ENCODE measurements around the gene WASF3. TPM values are rescaled to one million over a fixed set of nuclear protein-coding genes. Genes with fewer than 3 reads are reported as not detected.
"Not testable (repeated sequence)": the region's sequence is repeated elsewhere in the genome, so short reads cannot be mapped to it uniquely, and the experiment has no call there.

WASF3 gene
- polyA plus RNA-seq, 4 donors: 44.2 to 56.7 (median 51.1) TPM

- DNase-seq (ENCODE audit: low read depth in 4 of 4, low spot score in 3 of 4): no peak
These were observed 64.4 kb downstream of the WASF3 start for GRCh38 chr13:26621731-26622401.

GRCh38 chr13:26623125-26623524, 65.6 kb downstream of the WASF3 start:
- no peak for DNase-seq (ENCODE audit: low read depth in 4 of 4, low spot score in 3 of 4)

DNA sequence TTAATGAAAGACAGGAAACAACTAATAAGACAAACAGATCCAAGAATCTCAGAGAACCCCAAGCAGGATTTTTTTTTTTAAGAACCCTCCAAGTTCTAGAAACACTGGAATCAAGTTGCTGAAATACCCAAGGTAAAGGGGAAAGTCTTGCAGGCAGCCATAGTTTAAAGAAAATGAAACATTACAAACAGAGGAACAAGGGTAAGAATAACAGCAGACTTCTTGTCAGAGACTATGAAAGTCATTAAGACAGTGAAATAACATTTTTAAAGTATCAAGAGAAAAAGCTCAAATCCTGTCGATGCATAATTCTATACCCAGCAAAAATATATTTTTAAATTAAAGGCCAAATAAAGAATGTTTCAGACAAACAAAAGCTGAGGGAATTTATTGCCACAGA, 67.1 kb downstream of the WASF3 start:
- DNase-seq (ENCODE audit: low read depth in 4 of 4, low spot score in 3 of 4): no peak

GRCh38 chr13:26626271-26626670, 68.8 kb downstream of the WASF3 start:
- no peak for DNase-seq (ENCODE audit: low read depth in 4 of 4, low spot score in 3 of 4)

DNA sequence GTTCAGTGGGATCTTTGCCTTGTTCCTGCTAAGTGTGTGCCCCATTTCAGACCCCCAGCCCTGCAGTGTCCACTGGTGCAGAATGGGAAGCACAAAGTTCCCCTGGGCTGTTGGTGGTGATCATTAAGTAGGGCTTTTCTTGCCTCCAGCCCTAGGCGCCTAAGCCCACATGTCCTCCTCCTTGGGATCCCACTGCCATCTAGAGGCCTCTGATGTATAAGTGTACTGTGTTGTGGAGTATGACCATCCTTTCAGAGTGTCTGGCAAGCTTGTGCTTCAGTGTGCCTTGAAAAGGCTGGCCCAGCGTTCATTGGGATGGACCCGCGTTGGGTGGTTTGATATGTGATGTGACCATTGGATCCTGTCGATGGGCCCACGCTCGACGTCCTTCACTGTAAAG, 71.2 kb downstream of the WASF3 start:
- no peak for DNase-seq (ENCODE audit: low read depth in 4 of 4, low spot score in 3 of 4)

- no peak for DNase-seq (ENCODE audit: low read depth in 4 of 4, low spot score in 3 of 4)
These were observed 71.9 kb downstream of the WASF3 start for GRCh38 chr13:26629260-26629825.

DNA sequence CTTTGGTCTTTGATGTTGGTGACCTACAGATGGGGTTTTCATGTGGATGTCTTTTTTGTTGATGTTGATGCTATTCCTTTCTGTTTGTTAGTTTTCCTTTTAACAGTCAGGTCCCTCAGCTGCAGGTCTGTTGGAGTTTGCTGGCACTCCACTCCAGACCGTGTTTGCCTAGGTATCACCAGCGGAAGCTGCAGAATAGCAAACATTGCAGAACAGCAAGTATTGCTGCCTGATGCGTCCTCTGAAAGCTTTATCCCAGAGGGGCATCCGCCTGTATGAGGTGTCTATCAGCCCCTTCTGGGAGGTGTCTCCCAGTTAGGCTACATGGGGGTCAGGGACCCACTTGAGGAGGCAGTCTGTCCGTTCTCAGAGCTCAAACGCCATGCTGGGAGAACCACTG, 78.2 kb downstream of the WASF3 start:
- not testable (repeated sequence) for DNase-seq (ENCODE audit: low read depth in 4 of 4, low spot score in 3 of 4)

DNA sequence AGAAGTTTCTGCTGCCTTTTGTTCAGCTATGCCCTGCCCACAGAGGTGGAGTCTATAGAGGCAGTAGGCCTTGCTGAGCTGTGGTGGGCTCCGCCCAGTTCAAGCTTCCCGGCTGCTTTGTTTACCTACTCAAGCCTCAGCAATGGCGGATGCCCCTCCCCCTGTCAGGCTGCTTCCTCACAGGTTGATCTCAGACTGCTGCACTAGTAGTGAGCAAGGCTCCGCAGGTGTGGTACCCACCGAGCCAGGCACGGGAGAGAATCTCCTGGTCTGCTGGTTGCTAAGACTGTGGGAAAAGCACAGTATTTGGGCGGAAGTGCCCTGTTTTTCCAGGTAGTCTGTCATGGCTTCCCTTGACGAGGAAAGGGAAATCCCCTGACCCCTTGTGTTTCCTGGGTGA, 78.6 kb downstream of the WASF3 start:
- DNase-seq (ENCODE audit: low read depth in 4 of 4, low spot score in 3 of 4): not testable (repeated sequence)

GRCh38 chr13:26646603-26647002, 89.1 kb downstream of the WASF3 start:
- DNase-seq (ENCODE audit: low read depth in 4 of 4, low spot score in 3 of 4): no peak

DNA sequence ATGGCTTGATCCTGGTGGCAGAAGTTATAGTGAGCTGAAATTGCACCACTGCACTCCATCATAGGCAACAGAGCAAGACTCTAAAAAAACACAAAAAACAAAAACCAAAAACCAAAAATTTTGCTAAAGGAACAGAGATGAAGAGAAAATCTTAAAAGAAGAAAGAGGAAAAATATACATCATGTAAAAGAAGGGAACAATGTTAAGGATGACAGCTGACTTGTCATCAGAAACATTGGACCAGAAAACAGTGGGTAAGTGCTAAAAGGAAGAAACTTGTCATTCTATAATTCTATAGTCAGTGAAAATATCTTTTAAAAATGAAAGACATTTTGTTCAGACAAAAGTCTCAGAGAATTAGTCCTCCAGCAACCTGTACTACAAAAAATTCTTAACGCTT, 93.8 kb downstream of the WASF3 start:
- DNase-seq (ENCODE audit: low read depth in 4 of 4, low spot score in 3 of 4): no peak

DNA sequence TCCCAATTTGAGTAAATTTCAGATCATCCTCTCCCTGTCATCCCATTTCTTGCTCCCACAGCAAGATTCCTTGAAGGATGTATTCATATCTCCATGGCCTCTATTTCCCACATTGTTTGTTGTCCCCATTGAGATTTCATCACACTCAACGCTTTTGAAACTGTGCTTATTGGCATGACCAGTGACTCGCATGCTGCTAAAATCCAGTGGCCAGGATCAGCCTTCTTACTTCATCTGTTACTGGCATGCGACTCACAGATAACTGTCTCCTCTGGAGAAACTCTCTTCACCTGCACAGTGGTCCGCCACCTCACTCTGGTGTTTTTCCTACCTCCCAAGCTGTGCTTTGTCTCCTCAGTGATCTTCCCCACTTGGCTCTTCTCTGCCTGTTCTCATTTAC, 95.8 kb downstream of the WASF3 start:
- no peak for DNase-seq (ENCODE audit: low read depth in 4 of 4, low spot score in 3 of 4)

GRCh38 chr13:26653842-26654241, 96.4 kb downstream of the WASF3 start:
- no peak for DNase-seq (ENCODE audit: low read depth in 4 of 4, low spot score in 3 of 4)

DNA sequence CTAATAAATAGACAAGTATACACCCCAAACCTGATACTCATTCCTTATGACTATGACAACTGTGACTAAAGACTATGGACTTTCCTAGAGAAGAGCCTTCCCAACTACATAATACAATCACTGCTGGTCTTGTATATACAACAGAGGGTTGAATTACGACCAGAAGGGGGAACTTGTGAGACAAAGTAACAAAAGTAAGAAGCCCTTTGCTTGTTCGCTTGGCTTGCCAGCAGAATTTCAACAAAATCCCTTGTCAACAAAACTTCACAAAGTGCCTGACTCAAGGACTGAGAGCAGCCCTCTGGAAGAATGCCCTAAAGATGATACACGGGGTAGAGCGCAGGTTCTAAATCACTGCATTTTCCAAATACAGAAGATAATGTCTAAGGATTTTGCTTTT, 99.4 kb downstream of the WASF3 start:
- DNase-seq (ENCODE audit: low read depth in 4 of 4, low spot score in 3 of 4): no peak

GRCh38 chr13:26658448-26659385, 101.2 kb downstream of the WASF3 start:
- DNase-seq (ENCODE audit: low read depth in 4 of 4, low spot score in 3 of 4): no peak

GRCh38 chr13:26660185-26660584, 102.7 kb downstream of the WASF3 start:
- DNase-seq (ENCODE audit: low read depth in 4 of 4, low spot score in 3 of 4): no peak

- no peak for DNase-seq (ENCODE audit: low read depth in 4 of 4, low spot score in 3 of 4)
These were observed 103.3 kb downstream of the WASF3 start for GRCh38 chr13:26660766-26661165.

DNA sequence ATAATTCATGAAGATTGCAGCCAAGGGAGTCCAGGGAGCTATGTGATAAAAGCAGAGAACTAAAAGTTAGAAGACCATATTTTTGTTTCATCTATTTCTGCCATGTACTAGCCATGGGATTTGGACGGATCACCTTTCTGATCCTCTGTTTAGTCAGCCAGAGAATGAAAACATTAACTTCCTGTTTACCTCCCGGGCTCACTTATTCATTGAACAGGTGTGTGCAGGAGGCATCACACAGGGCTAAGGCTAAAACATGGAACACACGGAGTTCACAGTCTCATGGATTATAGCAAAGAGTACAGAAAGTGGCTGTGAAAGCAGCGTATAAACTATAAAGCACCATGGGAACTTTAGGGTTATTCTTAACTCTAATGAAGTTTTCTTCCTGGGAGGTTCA, 106.3 kb downstream of the WASF3 start:
- DNase-seq (ENCODE audit: low read depth in 4 of 4, low spot score in 3 of 4): peak in 1 of 4 donors; percentile 42

DNA sequence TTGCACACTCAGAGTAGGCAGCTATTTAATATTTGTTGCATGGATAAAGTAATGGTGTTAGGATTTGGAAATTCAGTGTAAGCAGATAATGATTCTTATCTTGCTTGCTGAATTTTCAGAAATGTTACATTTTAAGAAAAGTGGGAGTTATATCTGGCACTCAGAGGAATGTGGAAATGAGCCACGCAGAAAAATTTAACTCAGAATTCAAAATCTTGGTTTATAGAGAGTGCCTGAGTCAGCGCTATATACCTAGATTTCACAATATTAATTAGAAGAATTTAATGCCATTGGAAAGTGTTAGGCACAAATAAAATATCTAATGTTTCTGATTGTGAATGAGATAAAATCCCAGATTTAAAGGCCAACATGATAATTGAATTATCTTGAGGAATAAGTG, 106.8 kb downstream of the WASF3 start:
- DNase-seq (ENCODE audit: low read depth in 4 of 4, low spot score in 3 of 4): no peak

DNA sequence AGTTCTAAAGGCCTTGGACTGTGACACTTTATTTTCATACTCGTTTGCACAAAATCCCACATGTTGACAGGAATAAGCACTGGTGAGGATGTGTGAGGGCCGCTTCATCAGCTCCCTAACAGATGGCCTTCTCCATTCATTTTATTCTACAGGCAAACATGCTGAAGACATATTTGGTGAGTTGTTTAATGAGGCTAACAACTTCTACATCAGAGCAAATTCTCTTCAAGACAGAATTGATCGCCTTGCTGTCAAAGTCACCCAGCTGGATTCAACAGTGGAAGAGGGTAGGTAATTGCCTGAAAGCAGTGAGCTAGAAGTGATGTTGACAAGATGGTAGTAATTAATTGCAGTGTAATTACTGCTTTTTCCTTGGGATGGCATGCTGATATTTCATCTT, 107.4 kb downstream of the WASF3 start:
- DNase-seq (ENCODE audit: low read depth in 4 of 4, low spot score in 3 of 4): no peak

DNA sequence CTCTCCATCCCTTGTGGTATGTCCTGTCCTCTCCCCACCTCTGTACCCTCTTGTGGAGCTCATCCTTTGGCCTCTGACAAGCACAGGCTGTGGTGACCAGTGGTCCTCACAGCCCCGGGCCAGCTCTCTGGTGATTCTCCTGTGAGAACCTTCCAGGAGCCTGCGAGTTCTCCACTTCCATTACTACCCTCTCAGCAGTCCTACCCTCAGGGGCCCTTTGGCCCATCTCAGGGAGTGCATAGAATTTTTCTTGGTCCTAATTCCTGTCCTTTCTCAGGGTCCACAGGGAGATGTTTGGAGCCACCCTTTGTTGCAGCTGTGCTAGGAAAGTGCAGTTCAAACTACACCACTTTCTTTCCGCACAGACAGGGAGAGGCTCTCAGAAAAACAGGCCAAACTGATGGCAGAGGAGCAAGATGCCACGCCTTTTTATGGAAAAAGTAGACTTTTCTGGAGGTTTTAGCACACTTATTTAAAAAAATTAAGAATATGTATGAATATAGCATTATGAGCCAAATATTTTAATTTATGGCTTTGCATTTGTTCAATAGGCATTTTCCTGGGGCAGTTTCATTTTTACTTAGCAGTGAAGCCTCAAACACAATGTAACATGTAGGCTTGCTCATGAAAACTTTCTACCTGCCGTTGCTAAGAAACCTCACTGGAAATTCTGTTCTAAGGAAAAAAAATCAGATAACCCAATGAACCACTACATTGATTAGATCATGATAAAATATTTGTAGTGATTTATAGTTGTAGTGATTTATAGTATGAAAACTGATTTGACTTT, 111.1 kb downstream of the WASF3 start:
- DNase-seq (ENCODE audit: low read depth in 4 of 4, low spot score in 3 of 4): no peak

DNA sequence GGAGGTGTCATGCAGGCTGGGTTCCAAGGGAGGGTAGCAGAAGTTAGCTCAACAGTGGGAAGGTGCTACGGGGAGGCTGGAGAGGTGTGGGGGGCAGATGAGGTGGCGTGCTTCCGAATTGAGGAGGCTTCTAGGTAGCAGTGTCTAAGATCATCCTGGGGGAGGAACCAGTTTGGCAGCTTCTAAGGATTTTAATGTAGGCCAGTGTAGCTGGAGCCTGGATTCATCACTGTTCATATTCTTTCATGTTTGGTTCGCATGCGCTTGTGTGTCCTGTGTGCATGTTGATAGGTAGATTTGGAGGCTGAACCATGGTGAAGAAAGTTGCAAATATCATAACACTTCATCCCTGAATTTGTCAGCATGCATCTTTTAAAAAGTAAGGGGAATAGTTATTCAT, 116.4 kb downstream of the WASF3 start:
- DNase-seq (ENCODE audit: low read depth in 4 of 4, low spot score in 3 of 4): no peak
